Adipose tissue (tissue), 3 donors: Measurements from ENCODE around the gene CHD2. TPM values are rescaled to one million over a fixed set of nuclear protein-coding genes. Genes with fewer than 3 reads are reported as not detected.
"Not testable (repeated sequence)": the region's sequence is repeated elsewhere in the genome, so short reads cannot be mapped to it uniquely, and the experiment has no call there.

ENCODE experiments used
- H3K27ac ChIP-seq: one replicate; pipeline ENCODE4 v1.5.1; 2013; ENCODE audit warnings: low read depth, low read length
- WGBS, 3 donors: extraction: QIAGEN DNeasy Blood & Tissue Kit; methylation state at CpG; one replicate each; pipeline ENCODE4 v1.1.7; 2013; 5-methylcytosine and 5-hydroxymethylcytosine counted together
- polyA plus RNA-seq, 3 donors: library from polyadenylated mRNA; stranded (reverse); fragments of 200-250 nt; gene quantifications; one replicate each; pipeline ENCODE4 v1.2.3, GENCODE V29; 2013
- donor health status: healthy with polysubstance abuse.
- donor health status: Bipolar disorder and iron deficiency.
- donor health status: healthy.

Gene CHD2
- polyA plus RNA-seq, 3 donors: 12.5 to 38.1 (median 32.6) TPM

GRCh38 chr15:93024293-93024692 is 124.2 kb downstream of the CHD2 start:
- no peak overlapping the region for H3K27ac ChIP-seq
- WGBS, 3 donors: 96 to 97% (median 96%) methylated on average over 10 of the region's 10 CpGs

GRCh38 chr15:93024716-93025624 is 124.8 kb downstream of the CHD2 start:
- no peak overlapping the region for H3K27ac ChIP-seq
- 82 to 86% (median 85%) methylated on average over 8 of the region's 8 CpGs for WGBS, 3 donors

- 51 to 81% (median 56%) methylated on average over 1 of the region's 1 CpG for WGBS, 3 donors
- H3K27ac ChIP-seq: no peak overlapping the region
Measured at GRCh38 chr15:93025625-93025982, 125.5 kb downstream of the CHD2 start.

DNA sequence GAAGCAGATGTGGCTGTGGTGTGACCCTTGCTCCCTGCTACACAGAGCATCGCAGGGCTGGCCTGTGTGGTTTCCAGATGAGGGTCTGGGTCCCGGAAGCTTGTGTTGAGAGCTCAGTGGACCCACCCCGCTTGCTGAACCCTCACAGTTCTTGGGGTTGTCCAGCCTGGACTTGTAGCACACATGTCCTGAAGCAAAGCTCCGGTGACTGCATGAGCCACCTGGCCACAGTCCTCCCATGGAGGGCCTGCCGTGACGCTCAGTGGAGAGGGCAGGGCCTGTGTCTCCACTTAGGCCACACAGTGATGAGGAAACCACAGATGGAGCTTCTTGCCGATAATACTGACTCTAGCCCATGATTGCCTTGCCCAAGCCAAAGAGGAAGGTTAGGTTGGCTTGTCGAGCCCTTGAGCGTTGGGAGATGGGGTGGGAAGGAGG is 126.3 kb downstream of the CHD2 start:
- whole genome bisulfite sequencing, 3 donors: 71 to 90% (median 73%) methylated on average over 9 of the region's 9 CpGs
- H3K27ac ChIP-seq: no peak overlapping the region

DNA sequence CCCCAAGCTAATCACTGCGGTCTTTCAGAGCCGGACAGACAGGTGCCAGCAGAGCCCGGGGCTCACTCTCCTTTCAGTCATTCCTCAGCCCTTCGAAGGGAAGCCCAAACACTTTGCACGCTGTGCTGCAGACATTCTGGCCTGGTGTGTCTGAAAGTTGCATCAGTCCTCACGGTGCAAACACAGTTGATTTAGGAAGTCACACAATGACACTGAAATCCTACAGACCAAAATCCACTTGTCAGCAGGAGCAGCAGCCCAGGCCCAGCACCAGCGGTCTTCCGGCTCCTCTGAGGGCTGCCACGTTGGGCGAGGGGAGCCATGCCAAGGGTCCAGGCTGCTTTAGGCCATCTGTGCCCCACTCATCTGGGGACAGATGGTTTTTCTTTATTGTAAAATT is 127.3 kb downstream of the CHD2 start:
- H3K27ac ChIP-seq: peak overlapping the region; percentile 44
- 68 to 93% (median 74%) methylated on average over 10 of the region's 10 CpGs for WGBS, 3 donors

- WGBS, 3 donors: 65 to 68% (median 67%) methylated on average over 13 of the region's 13 CpGs
- peak overlapping the region; percentile 78 for H3K27ac ChIP-seq
Measured at GRCh38 chr15:93028111-93028631, 128.0 kb downstream of the CHD2 start.

GRCh38 chr15:93028632-93029213 is 128.6 kb downstream of the CHD2 start:
- H3K27ac ChIP-seq: peak overlapping the region; percentile 86
- WGBS, 3 donors: 25 to 43% (median 28%) methylated on average over 21 of the region's 21 CpGs

GRCh38 chr15:93029214-93029835 is 129.2 kb downstream of the CHD2 start:
- peak overlapping the region; percentile 86 for H3K27ac ChIP-seq
- 49 to 70% (median 50%) methylated on average over 17 of the region's 17 CpGs for WGBS, 3 donors

DNA sequence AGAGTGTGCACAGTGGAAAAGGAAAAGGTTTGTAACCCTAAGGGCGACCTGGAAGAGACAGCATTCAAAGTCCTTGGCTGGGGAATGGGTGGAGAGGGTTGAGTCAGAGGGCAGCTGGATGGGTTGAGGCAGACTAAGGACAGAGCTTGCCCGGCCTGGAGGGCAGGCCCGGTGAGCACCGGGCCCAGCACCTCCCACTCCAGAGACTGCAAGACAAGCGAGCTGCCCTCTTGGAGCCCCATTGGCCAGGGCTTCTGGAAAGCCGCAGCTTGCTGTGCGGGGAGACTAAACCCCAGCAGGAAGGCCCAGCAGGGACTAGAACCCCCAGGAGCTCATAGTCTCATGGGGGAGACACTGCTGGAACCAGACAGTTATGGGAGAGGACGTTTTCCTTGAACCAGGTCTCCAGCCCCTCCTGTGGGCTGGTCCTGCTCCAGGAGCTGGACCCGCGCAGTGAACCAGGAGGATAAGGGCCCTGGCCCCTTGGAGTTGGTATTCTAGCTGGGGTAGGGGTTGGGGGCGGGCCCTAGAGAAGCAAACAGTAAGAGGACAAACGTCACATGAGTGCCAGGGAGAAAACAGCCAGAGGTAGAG is 129.8 kb downstream of the CHD2 start:
- H3K27ac ChIP-seq: peak overlapping the region; percentile 41
- 61 to 80% (median 68%) methylated on average over 12 of the region's 12 CpGs for WGBS, 3 donors

DNA sequence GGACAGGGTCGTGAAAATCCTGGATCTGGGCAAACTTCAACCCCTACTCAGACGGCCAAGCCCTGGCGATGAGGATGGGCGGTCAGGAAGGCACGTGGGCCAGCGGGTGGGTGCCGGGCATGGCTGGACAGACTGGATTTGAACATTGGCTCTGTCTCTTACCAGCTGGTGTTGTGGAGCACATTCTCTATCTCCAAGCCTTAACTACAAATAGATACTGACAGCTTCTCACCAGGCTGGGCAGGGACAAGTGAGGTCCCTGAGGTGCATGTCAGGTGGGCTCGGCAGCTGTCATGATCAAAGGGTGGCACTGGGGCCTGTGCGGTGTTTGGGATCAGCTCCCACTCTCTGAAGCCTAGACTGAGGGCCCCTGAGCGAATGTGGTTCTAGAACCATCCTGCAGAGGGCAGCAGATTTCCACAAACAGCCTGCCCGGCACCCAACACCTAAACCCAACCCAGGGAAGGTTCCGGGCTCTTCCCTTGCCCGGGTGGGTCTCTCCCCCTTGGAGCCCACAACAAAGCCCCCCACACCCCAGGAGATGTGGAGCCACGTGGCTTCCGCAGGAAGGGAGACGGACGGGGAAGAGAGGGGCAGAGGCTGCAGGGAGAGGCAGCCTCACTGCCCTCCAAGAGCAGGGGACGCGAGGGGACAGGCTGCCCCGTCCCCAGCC is 130.4 kb downstream of the CHD2 start:
- H3K27ac ChIP-seq: peak overlapping the region; percentile 41
- WGBS, 3 donors: 24 to 29% (median 25%) methylated on average over 18 to 20 of the region's 20 CpGs

GRCh38 chr15:93031103-93031464 is 131.0 kb downstream of the CHD2 start:
- no peak overlapping the region for H3K27ac ChIP-seq
- WGBS, 3 donors: 51 to 76% (median 64%) methylated on average over 9 of the region's 9 CpGs

DNA sequence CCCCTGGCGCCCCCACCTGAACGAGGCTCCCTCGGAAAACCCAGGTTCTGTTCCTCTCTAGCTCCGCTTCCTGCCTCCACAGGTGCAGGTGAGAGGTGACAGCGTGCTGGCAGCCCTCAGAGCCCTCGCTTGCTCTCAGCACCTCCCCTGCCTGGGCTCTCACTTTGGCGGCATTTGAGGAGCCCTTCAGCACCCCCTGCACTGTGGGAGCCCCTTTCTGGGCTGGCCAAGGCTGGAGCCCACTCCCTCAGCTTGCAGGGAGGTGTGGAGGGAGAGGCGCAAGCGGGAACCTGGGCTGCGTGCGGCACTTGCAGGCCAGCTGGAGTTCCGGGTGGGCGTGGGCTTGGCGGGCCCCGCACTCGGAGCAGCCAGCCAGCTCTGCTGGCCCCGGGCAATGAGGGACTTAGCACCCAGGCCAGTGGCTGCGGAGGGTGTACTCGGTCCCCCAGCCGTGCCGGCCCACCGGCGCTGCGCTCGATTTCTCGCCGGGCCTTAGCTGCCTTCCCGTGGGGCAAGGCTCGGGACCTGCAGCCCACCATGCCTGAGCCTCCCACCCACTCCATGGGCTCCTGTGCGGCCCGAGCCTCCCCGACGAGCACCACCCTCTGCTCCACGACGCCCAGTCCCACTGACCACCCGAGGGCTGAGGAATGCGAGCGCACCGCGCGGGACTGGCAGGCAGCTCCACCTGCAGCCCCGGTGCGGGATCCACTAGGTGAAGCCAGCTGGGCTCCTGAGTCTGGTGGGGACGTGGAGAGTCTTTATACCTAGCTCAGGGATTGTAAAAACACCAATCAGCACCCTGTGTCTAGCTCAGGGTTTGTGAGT is 131.6 kb downstream of the CHD2 start:
- 93% methylated on average over 40 to 44 of the region's 44 CpGs for WGBS, 3 donors
- H3K27ac ChIP-seq: not testable (repeated sequence)

- 87 to 91% (median 90%) methylated on average over 20 to 21 of the region's 21 CpGs for WGBS, 3 donors
Measured at GRCh38 chr15:93032515-93033206, 132.5 kb downstream of the CHD2 start.

GRCh38 chr15:93033434-93034045 is 133.4 kb downstream of the CHD2 start:
- no peak overlapping the region for H3K27ac ChIP-seq
- WGBS, 3 donors: 86 to 94% (median 91%) methylated on average over 14 of the region's 14 CpGs

More at GRCh38 chr15:93032515-93033206, 132.5 kb downstream of the CHD2 start:
- H3K27ac ChIP-seq: not testable (repeated sequence)

GRCh38 chr15:93034512-93034911 is 134.4 kb downstream of the CHD2 start:
- no peak overlapping the region for H3K27ac ChIP-seq
- WGBS, 3 donors: 79 to 86% (median 79%) methylated on average over 7 of the region's 7 CpGs

DNA sequence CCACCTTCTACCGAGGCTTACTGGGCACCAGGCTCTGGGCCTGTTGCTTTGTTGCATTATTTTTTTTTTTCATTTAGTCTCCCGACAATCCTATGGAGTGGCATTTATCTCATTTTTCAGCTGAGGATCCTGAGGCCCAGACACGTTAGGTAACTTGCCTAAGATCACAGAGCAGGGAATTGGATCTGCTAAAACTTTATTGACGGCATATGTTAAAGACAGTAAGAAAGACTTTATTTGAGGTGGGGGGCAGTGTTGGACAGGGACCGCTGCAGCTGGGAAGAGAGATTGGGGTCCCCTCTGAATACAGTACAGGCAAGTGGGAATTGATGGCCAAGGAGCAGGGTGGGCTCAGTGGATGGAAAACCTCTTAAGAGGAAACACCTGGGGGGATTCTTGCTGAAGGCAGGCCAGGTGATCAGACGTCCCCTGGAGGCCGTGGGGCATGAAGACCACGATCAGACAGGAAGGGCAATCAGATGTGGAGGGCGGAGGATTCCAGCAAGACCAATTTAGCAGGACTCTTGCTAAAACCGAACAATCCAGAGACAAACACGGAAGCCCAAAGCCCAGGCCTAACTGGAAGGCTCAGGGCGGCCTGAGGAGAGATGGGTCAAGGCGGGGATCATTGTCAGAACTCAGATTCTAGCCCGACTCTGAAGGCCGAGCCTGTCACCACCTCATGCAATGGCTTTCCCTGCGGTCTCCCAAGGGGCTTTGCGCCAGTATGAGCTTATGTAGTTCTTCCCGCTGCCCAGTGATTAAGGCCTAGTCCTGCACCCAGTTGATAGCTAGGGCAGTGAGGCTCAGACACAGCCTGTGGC is 135.2 kb downstream of the CHD2 start:
- H3K27ac ChIP-seq: no peak overlapping the region
- 76 to 80% (median 80%) methylated on average over 18 of the region's 18 CpGs for WGBS, 3 donors
